ENCODE measurements around the gene ATP6V0A4. TPM values are rescaled to one million over a fixed set of nuclear protein-coding genes. Genes with fewer than 3 reads are reported as not detected.
A peak's percentile ranks its signal among the peaks of the same experiment; 100 is the strongest.

Gene ATP6V0A4
- total and polyA plus RNA-seq, 8 donors, result 0.09 to 0.56 (median 0.23) TPM; not detected in 1

- intact Hi-C loops (cut with DNase I), result no loop called here
- H3K4me1 ChIP-seq, result no peaks in the 10 kb centered on the region
- no peaks in the 10 kb centered on the region for H3K9me3 ChIP-seq
- no peak overlapping the region for H3K27ac ChIP-seq
- FAIRE-seq (no peak), ATAC-seq (peak; percentile 33 to 84 (median 72)), DNase-seq (peak in 3 of 6 donors; percentile 23 to 59 (median 58))
- H3K27me3 ChIP-seq, result no peaks in the 10 kb centered on the region
- 32 to 39% methylated on average over 59 of the region's 59 CpGs for WGBS, 2 donors
- no peak for TF ChIP-seq CTCF (IDR thresholded peaks at IDR 0.05)
- H3K4me3 ChIP-seq, result peak overlapping the region; percentile 23 to 48 (median 36)
- H3K36me3 ChIP-seq, result no peaks in the 10 kb centered on the region
Observed at GRCh38 chr7:138663725-138664710, 134.0 kb downstream of the ATP6V0A4 start.

- no peak overlapping the region for H3K27ac ChIP-seq
- no peaks in the 10 kb centered on the region for H3K9me3 ChIP-seq
- WGBS, 2 donors, result 84 to 90% methylated on average over 6 of the region's 6 CpGs
- no peak for TF ChIP-seq CTCF (IDR thresholded peaks at IDR 0.05)
- no peak for ATAC-seq
- no peaks in the 10 kb centered on the region for H3K27me3 ChIP-seq
- H3K36me3 ChIP-seq, result no peaks in the 10 kb centered on the region
- H3K4me1 ChIP-seq, result no peaks in the 10 kb centered on the region
- FAIRE-seq, result no peak
- no peak overlapping the region for H3K4me3 ChIP-seq
- intact Hi-C loops (cut with DNase I), result no loop called here
- no peak for DNase-seq
Observed at GRCh38 chr7:138662991-138663320, 135.0 kb downstream of the ATP6V0A4 start.

- intact Hi-C loops (cut with DNase I), result no loop called here
- H3K27ac ChIP-seq, result no peak overlapping the region
- no peak for FAIRE-seq
- no peak for ATAC-seq
- WGBS, 2 donors, result 88 to 91% methylated on average over 5 of the region's 5 CpGs
- no peaks in the 10 kb centered on the region for H3K4me1 ChIP-seq
- H3K4me3 ChIP-seq, result no peak overlapping the region
- no peaks in the 10 kb centered on the region for H3K9me3 ChIP-seq
- TF ChIP-seq CTCF (IDR thresholded peaks at IDR 0.05), result no peak
- no peaks in the 10 kb centered on the region for H3K27me3 ChIP-seq
- H3K36me3 ChIP-seq, result no peaks in the 10 kb centered on the region
- no peak for DNase-seq
Observed at GRCh38 chr7:138662076-138662990, 135.7 kb downstream of the ATP6V0A4 start.

- DNase-seq (no peak), ATAC-seq (no peak), FAIRE-seq (no peak)
- no peak overlapping the region for H3K4me3 ChIP-seq
- intact Hi-C loops (cut with DNase I), result no loop called here
- no peaks in the 10 kb centered on the region for H3K4me1 ChIP-seq
- no peak for TF ChIP-seq CTCF (IDR thresholded peaks at IDR 0.05)
- WGBS, 2 donors, result 61 to 62% methylated on average over 9 of the region's 9 CpGs
- no peaks in the 10 kb centered on the region for H3K27me3 ChIP-seq
- no peak overlapping the region for H3K27ac ChIP-seq
- H3K36me3 ChIP-seq, result no peaks in the 10 kb centered on the region
- no peaks in the 10 kb centered on the region for H3K9me3 ChIP-seq
Observed at GRCh38 chr7:138661069-138661635, 136.8 kb downstream of the ATP6V0A4 start.
